ENCODE measurements around the gene NCR1. TPM values are rescaled to one million over a fixed set of nuclear protein-coding genes. Genes with fewer than 3 reads are reported as not detected.
"Not testable (repeated sequence)": the region's sequence is repeated elsewhere in the genome, so short reads cannot be mapped to it uniquely, and the experiment has no call there.

The NCR1 gene
- total RNA-seq, 4 donors from 2014 or later: 0.41 to 1.9 TPM; not detected in 2

DNA sequence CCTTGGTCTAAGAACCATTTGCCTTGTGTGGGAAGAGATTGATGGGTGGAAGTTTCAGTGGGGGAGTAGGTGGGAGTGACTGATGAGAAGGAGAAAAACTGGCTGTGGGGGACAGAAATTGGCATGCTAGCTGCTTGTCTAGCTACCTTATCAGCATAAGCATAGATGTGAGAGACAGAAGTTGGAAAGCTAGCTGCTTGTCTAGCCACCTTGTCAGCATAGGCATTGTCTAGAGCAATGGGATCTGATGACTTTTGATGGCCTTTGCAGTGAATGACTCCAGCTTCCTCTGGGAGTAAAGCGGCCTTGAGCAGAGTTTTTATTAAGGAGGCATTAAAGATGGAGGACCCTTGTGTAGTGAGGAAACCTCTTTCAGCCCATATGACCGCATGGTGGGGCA lies 9.9 kb upstream of the NCR1 start:
- in situ Hi-C loops (cut with MboI; ENCODE audit: low pct_ligation_motif_present in 1 of 4, low pct_unique_long_range_greater_than_20kb in 1 of 4, low sequenced_read_pairs in 3 of 4) (no loop called here), intact Hi-C loops (cut with DNase I; ENCODE audit: low total_unique reads) (no loop called here)
- no peak for DNase-seq
- Histone ChIP-seq H3K27me3 (no peaks in the 10 kb centered on the region), H3K9me3 (no peaks in the 10 kb centered on the region), H3K4me3 (no peak overlapping the region), H3K27ac (no peak overlapping the region), H3K4me1 (no peaks in the 10 kb centered on the region), H3K36me3 (no peaks in the 10 kb centered on the region)
- TF ChIP-seq POLR2AphosphoS5 (IDR thresholded peaks at IDR 0.05) (no peak), POLR2A (IDR thresholded peaks at IDR 0.05) (no peak), EP300 (IDR thresholded peaks at IDR 0.05; ENCODE audit: low read depth) (no peak)
- TF ChIP-seq, protein P1, sequence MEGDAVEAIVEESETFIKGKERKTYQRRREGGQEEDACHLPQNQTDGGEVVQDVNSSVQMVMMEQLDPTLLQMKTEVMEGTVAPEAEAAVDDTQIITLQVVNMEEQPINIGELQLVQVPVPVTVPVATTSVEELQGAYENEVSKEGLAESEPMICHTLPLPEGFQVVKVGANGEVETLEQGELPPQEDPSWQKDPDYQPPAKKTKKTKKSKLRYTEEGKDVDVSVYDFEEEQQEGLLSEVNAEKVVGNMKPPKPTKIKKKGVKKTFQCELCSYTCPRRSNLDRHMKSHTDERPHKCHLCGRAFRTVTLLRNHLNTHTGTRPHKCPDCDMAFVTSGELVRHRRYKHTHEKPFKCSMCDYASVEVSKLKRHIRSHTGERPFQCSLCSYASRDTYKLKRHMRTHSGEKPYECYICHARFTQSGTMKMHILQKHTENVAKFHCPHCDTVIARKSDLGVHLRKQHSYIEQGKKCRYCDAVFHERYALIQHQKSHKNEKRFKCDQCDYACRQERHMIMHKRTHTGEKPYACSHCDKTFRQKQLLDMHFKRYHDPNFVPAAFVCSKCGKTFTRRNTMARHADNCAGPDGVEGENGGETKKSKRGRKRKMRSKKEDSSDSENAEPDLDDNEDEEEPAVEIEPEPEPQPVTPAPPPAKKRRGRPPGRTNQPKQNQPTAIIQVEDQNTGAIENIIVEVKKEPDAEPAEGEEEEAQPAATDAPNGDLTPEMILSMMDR (IDR thresholded peaks at IDR 0.05): no peak
- WGBS, 2 donors (ENCODE audit: low coverage in 1 of 2): 70 to 90% methylated on average over 2 of the region's 2 CpGs

DNA sequence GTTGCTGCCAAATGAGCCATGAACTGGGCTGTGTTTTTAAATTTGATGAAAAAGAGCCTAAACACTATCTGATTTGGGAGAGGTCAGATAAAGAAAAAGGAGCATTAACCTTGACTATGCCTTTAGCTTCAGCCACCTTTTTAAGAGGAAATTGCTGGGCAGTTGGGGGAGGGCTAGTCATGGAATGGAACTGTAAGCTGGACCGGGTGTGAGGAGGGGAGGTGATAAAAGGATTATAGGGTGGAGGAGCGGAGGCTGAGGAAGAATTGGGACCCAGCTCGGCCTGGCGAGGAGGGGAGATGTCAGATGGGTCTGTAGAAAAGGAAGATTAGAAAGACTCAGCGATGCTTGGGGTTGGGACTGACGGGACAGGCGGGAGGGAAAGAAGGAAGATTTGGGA lies 7.3 kb upstream of the NCR1 start:
- 81 to 89% methylated on average over 3 to 7 of the region's 7 CpGs for WGBS, 2 donors (ENCODE audit: low coverage in 1 of 2)
- DNase-seq; H3K9me3 ChIP-seq; H3K4me1 ChIP-seq; H3K27ac ChIP-seq; H3K36me3 ChIP-seq; in situ Hi-C loops (cut with MboI; ENCODE audit: low pct_ligation_motif_present in 1 of 4, low pct_unique_long_range_greater_than_20kb in 1 of 4, low sequenced_read_pairs in 3 of 4); H3K4me3 ChIP-seq; intact Hi-C loops (cut with DNase I; ENCODE audit: low total_unique reads); H3K27me3 ChIP-seq: not testable (repeated sequence)

DNA sequence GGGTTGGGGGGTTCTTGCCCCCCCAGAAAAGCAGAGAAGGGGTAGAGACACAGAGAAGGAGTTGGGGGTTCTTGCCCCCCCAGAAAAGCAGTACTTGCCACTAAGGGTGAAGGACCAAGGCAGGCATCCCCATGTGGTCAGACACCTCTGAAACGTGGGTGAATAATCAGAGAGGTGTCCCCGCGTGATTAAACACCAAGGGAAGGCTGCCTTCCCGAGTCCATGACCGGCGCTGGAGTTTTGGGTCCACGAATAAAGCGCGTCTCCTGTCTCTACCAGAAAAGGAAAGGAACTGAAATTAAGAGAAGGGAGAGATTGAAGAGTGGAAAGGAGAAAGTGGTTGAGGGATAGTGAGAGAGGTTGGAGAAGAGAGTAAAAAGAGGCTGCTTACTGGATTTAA lies 6.3 kb upstream of the NCR1 start:
- intact Hi-C loops (cut with DNase I; ENCODE audit: low total_unique reads); in situ Hi-C loops (cut with MboI; ENCODE audit: low pct_ligation_motif_present in 1 of 4, low pct_unique_long_range_greater_than_20kb in 1 of 4, low sequenced_read_pairs in 3 of 4); H3K4me3 ChIP-seq; H3K27me3 ChIP-seq; H3K9me3 ChIP-seq; H3K4me1 ChIP-seq; H3K27ac ChIP-seq; DNase-seq; H3K36me3 ChIP-seq: not testable (repeated sequence)
- WGBS, 2 donors (ENCODE audit: low coverage in 1 of 2): 66 to 83% methylated on average over 9 of the region's 9 CpGs

- H3K27me3 ChIP-seq; H3K9me3 ChIP-seq; H3K36me3 ChIP-seq; DNase-seq; H3K4me3 ChIP-seq; H3K27ac ChIP-seq; in situ Hi-C loops (cut with MboI; ENCODE audit: low pct_ligation_motif_present in 1 of 4, low pct_unique_long_range_greater_than_20kb in 1 of 4, low sequenced_read_pairs in 3 of 4); intact Hi-C loops (cut with DNase I; ENCODE audit: low total_unique reads); H3K4me1 ChIP-seq: not testable (repeated sequence)
- 69 to 85% methylated on average over 6 to 8 of the region's 8 CpGs for WGBS, 2 donors (ENCODE audit: low coverage in 1 of 2)
Measured at GRCh38 chr19:54901153-54901552, 4.8 kb upstream of the NCR1 start.

DNA sequence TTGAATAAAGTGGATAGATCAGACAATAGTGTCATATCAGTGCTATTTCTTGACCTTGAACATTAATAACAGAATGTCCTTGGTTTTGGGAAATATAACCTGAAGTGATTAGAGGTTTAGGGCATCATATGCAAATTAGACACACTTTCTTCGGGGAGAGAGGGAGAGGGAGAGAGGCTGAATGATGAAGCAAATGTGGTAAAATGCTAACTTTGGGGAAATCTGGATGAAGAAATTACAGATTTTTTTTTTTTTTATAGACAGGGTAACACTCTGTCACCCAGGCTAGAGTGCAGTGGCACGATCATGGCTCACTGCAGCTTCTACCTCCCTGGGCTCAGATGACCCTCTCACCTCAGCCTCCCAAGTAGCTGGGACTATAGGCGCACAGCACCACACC lies 3.9 kb upstream of the NCR1 start:
- Histone ChIP-seq H3K9me3 (no peaks in the 10 kb centered on the region), H3K4me1 (no peaks in the 10 kb centered on the region), H3K36me3 (no peaks in the 10 kb centered on the region), H3K27me3 (no peaks in the 10 kb centered on the region), H3K27ac (no peak overlapping the region), H3K4me3 (no peak overlapping the region)
- TF ChIP-seq, protein P1 (IDR thresholded peaks at IDR 0.05): no peak
- TF ChIP-seq POLR2AphosphoS5 (IDR thresholded peaks at IDR 0.05): no peak
- TF ChIP-seq POLR2A (IDR thresholded peaks at IDR 0.05): no peak
- no peak for TF ChIP-seq EP300 (IDR thresholded peaks at IDR 0.05; ENCODE audit: low read depth)
- intact Hi-C loops (cut with DNase I; ENCODE audit: low total_unique reads) (no loop called here), in situ Hi-C loops (cut with MboI; ENCODE audit: low pct_ligation_motif_present in 1 of 4, low pct_unique_long_range_greater_than_20kb in 1 of 4, low sequenced_read_pairs in 3 of 4) (no loop called here)
- no peak for DNase-seq
- 73% methylated on average over 3 of the region's 3 CpGs; no CpG with 5 or more reads in 1 of the 2 donors for WGBS, 2 donors (ENCODE audit: low coverage in 1 of 2)

GRCh38 chr19:54903303-54903702 lies 2.6 kb upstream of the NCR1 start:
- in situ Hi-C loops (cut with MboI; ENCODE audit: low pct_ligation_motif_present in 1 of 4, low pct_unique_long_range_greater_than_20kb in 1 of 4, low sequenced_read_pairs in 3 of 4): no loop called here
- intact Hi-C loops (cut with DNase I; ENCODE audit: low total_unique reads): no loop called here

GRCh38 chr19:54904261-54904660 lies 1.7 kb upstream of the NCR1 start:
- in situ Hi-C loops (cut with MboI; ENCODE audit: low pct_ligation_motif_present in 1 of 4, low pct_unique_long_range_greater_than_20kb in 1 of 4, low sequenced_read_pairs in 3 of 4); H3K4me1 ChIP-seq; intact Hi-C loops (cut with DNase I; ENCODE audit: low total_unique reads); H3K27ac ChIP-seq; DNase-seq; H3K4me3 ChIP-seq; H3K27me3 ChIP-seq; H3K36me3 ChIP-seq; H3K9me3 ChIP-seq: not testable (repeated sequence)
- 71 to 77% methylated on average over 3 to 4 of the region's 4 CpGs for WGBS, 2 donors (ENCODE audit: low coverage in 1 of 2)

More at GRCh38 chr19:54903303-54903702, 2.6 kb upstream of the NCR1 start:
- no peak overlapping the region for H3K27ac ChIP-seq
- 89 to 92% methylated on average over 6 of the region's 6 CpGs for WGBS, 2 donors (ENCODE audit: low coverage in 1 of 2)
- TF ChIP-seq, protein P1 (IDR thresholded peaks at IDR 0.05): no peak
- TF ChIP-seq EP300 (IDR thresholded peaks at IDR 0.05; ENCODE audit: low read depth) (no peak), POLR2A (IDR thresholded peaks at IDR 0.05) (no peak), POLR2AphosphoS5 (IDR thresholded peaks at IDR 0.05) (no peak)
- H3K9me3 ChIP-seq: no peaks in the 10 kb centered on the region
- H3K27me3 ChIP-seq: no peaks in the 10 kb centered on the region
- H3K4me1 ChIP-seq: no peaks in the 10 kb centered on the region
- no peaks in the 10 kb centered on the region for H3K36me3 ChIP-seq
- H3K4me3 ChIP-seq: no peak overlapping the region
- no peak for DNase-seq

Data from transverse colon (tissue), 4 donors.